Stimulated activated CD4-positive, alpha-beta T cell treated with anti-CD3 and anti-CD28 coated beads, Interleukin-1b, Interleukin-23, amount 100 ng/mL, for 24 hours (primary cell): ENCODE data around the gene LHX3.

ENCODE experiments used
- DNase-seq, 4 experiments: peaks; one replicate each; pipeline ENCODE4 v3.0.0-alpha.2; 2020; ENCODE audit warnings: low read depth in 4 of 4, low spot score in 1 of 4

Gene LHX3

DNA sequence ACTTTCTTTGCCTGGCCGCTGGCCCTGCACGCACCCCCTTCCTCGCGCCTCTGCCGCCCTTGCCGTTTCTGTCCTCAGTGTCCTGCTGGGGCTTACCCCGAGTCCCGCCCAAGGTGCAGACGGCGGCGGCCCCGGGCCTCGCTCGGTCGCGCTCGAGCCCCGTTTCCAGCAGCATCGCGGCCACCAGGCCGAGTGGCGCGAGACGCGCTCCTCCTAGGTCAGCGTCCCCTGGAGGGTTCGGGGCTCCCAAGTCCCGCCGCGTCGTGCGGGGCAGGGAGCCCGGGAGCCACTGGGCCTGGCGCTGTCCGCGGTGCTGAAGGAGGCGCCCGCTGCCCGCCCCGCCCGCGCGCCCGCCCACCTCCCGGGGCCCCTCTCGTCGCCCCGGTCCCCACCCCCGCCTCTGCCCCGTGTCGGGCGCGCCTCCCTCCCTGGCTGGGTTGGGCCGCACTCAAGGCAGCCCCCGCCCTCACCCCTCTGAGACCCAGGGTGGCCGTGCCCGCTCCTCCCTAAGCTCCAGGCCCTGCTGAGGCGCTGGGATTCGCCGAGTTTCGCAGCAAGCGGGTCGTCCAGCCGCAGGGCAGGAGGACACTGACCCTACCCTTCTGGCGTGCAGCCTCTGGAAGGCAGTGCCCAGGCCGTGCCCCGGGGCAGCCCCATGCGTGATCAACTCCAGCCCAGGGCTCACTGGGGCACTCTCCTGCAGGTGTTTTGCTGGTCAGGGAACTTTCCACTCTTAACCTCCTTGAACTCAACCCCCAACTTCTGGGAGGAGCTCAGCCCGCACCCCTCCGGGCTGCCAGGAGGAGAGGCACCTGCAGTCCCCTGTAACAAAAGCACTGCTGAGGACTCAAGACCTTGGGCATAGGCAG, at the start of gene LHX3:
TSS of gene LHX3 (minus strand) at position 291 of the 869 bp plus-strand sequence. CDS start at position 175, 116 bp downstream.
- DNase-seq, result no peak

DNA sequence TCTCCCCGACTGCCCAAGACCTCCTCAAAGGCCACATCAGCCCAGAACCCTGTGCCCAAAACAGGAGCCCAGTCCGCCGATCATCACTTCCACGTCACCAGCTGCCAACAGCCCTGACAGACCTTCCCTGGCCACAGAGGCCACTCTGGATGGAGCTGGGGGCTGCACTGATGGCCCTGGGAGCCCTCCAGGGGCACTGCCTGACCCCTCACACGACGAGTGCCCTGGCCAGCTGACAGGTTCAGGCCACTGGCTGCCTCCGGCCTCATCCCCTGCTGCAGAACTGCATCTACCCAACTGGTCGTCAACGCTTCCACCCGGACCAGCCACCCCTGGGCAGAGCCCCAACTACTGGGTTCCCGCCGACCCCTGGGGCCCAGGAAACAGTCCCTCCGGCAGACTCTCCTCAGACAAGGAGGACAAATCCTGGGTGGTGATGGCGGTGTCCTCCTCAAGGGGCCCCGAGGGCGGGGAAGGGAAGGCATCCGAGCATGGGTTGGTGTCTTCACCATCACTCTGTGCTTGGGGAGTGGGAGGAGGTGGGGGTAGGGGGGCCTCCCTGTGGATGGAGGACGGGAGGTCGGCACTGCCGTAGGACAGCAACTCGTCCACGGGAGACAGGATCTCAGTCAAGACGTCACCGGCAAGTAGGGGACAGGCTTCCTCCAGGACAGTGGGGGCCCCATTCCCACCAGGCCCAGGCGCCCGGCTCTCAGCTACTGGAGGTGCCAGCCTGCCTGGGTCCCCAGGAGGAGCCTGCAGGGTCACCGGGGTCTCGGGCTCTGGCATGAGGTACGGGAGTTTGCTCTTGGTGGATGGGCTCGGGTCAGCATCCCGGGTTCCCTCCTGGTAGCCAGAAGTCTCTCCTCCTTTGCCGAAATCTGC, 48.6 kb upstream of the LHX3 start:
- DNase-seq, result no peak

DNA sequence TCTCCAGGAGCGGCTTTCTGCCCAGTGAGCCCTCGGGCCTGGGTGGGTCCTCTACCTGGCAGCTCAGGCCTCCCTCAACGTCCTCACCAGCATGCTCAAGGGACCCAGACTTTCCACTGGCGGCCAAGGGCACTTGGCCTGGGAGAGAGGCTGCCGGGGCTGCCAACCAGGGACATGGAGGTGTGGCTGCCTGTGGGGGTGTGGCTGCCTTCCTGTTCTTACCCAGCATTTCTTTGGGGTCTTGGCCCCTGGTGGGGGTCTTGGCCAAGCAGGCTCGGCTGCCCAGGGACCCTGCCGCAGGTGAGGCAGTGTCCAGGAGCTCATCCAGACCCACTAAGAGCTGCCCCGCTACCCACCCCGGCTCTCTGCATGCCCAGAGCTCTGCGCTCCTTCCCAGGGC, 47.9 kb upstream of the LHX3 start:
- DNase-seq, result no peak

DNA sequence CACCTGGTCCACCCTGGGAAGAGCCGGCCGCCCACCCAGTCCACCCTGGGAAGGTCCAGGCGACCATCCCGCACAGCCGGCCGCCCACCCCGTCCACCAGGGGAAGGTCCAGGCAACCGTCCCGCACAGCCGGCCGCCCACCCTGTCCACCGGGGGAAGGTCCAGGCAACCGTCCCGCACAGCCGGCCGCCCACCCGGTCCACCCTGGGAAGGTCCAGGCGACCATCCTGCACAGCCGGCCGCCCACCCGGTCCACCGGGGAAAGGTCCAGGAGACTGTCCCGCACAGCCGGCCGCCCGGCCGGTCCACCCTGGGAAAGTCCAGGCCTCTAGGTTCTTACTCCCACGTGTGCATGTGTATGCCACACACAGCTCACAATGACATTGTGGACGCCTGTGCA, 47.4 kb upstream of the LHX3 start:
- no peak for DNase-seq

DNA sequence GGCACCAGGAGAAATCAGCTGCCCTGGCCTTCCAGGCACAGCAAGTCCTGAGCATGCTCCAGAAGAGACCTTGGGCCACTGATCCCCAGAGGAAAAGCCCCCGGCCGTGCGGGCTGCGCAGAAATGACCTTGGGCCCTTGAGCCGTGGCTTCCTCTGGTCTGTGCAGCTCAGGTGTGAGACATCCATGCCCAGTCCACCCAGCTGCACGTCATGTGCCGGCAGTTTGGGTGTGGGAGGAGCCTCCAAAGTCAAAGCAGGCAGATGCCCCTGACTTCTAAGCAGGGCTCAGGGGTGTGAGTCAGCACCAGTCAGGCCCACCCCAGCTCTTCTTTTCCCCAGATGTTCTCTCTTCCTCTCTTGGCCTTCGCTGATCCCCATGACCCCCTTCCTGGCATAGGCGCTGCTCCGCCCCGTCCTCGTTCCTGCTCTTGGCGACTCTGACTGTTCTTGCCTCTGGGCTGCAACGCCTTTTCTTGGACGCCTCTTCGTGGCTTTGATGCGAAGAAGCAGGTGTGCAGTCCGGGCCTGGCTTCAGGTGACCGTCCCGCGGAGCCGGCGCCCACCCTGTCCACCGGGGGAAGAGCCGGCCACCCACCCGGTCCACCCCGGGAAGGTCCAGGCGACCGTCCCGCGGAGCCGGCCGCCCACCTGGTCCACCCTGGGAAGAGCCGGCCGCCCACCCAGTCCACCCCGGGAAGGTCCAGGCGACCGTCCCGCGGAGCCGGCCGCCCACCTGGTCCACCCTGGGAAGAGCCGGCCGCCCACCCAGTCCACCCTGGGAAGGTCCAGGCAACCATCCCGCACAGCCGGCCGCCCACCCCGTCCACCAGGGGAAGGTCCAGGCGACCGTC, 46.6 kb upstream of the LHX3 start:
- DNase-seq, result no peak

DNA sequence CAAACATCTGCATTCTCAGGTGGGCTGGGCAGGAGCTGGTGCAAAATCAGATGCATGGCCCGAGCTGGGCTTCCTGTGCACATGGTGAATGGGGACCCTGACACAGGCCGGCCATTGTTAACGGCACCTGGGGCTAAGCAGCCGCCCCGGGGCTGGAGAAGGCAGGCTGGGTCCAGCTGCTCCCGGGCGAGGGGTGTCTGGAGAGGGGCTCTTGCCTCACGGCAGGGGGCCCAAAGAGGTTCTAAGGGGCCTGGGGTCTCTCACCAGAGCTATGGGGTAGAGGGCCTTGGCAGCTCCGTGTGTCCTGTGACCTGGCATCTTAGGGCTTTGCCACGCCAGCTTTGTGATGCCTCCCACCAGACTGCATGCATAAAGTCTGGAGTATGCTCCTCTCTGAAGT, 45.7 kb upstream of the LHX3 start:
- no peak for DNase-seq

DNA sequence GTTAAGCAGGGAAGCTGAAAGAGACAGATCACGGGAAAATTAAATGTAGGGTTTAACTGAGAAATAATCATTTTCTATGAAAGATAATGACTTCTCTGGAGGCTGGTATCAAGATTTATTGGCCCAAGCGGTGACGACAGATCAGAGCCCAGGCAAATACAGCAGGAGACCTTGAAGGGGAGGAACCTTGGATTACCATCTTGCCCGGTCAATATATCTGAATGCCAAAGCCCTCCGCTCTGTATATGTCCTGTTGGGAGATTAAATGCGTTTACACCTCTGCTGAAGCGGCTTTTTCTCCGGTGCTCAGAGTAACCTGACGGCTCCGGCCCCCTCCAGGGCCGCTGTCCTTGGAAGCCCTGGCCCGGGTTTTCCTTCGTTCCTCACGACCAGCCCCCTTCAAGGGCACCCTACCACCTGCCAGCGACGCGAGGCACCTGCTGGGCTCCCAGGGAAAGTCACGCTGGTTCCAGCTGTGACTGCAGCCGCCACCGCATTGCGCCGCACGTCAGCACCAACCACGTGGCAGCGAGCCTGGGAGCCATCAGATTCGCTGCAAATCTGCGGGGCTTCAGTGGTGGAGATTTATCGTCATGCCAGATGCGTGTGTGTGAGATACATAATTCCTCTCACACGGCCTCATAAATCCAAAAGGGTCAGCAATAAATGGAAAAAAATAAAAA, 45.1 kb upstream of the LHX3 start:
- DNase-seq, result no peak

DNA sequence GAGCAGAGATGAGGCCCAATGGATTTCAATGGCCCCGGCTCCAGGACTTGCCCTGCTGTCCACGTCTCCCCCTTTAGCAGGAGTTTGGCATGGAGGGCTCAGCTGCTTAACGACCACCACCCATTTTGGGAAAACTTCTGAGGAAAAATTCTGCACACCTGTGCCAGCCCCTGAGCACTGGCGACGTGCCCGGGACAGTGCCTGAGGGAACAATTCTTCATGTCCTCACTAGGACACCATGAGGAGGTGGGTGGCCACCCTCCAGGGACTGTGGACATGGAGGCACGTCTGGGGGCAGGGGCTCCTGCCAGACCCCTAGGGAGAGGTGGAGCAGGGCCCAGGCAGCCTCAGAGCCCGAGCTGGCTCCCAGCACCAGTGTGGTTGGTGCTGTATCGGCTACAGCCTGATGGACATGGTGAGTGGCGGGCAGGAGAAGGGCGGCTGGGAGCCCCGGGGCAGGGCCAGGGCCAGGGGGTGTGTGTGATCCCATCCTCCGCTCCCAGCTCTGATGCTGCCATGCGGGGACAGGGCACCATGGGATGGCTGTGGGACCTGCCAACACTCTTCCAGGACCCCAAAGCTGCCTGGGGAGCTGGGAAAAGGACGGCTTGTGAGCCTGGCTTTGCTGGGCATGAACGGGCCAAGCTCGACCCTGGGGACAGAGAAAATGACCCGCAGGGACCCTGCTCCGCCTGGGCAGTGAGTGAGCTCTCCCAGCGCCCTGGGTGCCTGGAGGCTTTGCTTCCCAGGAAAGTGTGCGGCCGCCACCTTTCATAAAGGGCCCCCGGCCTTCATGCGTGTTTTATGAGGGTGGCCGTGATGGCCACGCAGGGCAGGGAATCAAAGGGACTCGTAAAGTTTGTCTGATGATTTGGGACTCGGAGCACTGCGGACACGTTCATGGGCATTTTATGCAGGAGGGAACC, 44.3 kb upstream of the LHX3 start:
- no peak for DNase-seq

DNA sequence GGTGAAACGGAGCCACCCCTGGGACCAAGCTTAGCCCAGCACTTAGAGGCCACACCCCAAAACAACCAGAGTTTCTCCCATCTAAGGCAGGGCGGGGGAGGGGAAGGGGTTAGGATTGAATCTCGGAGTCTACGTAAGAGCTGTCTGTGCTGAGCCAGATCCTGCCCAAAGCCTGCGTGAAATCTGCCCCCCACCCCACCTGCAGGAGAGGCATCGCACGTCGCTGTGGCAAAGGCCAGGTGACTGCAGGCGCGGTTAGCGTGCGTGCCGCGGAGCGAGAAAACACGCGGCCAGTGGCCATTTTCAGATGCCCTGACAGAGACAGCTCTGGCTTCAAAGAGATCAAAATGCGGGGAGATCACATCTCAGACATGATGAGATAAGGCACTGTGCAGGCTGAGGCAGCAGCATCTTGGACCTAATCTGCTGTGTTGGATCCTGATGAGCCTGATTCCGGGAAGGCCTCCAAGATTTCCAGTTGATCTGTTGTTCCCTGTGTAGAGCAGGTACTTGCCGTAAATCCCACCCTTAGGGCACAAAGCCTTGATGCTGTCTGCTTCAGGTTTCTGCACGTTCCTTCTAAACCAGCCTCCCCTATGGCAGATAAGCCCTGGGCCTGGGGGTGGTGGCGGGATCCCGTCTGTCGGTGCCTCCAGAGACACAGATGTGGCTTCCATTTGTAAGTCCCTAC, 43.2 kb upstream of the LHX3 start:
- no peak for DNase-seq

DNA sequence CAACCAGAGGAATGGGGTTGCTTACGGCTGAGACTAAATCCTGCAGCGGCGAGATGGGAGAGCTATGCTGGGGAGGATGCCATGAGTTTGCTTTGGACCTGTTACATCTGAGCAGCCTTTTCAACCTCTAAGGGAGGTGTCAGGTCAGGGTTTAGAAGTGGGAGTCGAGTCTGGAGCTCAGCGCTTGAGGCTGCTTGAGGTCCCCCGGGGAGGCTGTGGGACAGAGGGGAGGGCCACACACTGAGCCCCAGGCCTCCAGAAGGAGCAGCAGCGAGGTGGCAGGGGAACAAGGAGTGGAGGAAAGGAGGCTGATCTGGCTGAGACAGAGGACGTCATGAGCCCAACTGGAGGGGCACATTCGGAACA, 42.6 kb upstream of the LHX3 start:
- DNase-seq, result no peak

DNA sequence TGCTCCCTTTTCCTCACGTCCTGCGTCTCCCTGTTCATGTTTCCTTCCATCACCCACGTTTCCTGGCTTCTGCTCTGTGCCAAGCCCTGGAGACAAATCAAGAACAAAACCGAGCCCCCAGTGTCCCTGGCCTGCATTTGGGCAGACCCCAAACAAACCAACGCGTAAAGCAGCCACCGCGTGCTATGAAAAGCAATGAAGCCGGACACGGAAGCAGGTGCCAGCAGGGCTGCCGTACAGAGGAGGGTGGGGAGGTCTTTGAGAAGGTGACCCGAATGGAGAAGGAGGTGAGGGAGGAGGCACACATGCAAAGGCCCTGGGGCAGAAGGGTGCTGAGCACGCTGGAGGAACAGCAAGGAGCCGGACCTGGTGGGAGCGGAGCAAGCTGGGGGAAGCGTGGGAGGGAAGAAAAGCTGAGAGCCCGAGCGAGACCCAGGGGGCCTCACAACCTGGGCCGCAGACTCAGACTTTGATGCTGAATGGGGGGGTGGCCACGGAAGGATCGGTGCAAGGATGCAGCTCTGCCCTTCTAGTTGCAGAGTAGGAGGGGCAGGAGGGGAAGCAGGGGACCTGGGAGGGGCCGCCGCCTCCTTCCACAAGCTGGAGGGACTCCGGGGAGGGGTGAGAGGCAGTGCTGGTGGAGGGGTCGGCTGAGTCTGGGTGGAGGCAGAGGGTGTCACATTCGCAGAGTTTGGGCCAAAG, 42.1 kb upstream of the LHX3 start:
- DNase-seq, result no peak

DNA sequence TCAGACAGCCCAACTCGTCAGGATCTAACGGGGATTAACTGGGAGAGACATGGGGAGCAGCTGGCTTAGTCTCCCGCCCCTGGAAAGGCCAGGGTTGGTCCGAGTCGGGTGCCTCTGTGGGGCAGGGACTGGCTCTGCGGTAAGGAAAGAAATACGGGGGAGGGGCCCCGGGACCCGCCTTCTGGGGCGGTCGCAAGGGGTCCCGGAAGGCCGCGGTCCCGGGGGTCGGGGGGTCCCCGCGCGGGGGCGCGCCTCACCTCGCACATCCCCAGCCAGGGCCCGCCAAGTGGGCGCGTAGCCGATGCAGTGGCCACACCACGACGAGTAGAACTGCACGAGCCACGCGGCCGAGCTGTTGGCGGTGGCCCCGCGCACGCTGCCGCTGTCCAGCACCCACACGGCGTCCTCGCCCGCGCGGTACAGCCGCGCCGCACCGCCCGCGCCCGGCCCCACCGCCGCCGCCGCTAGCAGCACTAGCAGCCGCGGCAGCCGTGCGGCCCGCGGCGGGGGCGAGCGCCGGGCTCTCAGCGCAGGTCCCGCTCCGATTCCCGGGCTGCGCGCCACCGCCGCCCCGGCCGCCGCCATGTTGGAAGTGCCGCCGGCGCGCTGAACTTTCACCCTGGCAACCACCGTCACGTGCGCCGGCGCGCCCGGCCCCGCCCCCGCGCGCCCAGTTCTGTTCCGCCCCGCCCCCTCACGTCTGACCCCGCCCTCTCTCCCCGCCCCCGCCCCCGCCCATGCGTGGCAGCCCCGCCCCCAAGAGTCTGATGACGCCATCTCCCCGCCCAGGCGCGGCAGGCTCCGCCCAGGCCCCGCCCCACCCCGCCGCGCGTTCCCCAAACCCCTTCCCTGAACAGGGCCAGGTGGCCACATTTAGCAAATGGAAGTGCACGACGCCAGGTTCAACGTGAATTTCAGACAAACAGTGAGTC, 40.6 kb upstream of the LHX3 start, which contains the start of gene QSOX2:
TSS of gene QSOX2 (minus strand) at position 594 of the 932 bp plus-strand sequence. CDS start at position 585, 9 bp downstream.
- DNase-seq, result peak; percentile 72 to 90 (median 74)

DNA sequence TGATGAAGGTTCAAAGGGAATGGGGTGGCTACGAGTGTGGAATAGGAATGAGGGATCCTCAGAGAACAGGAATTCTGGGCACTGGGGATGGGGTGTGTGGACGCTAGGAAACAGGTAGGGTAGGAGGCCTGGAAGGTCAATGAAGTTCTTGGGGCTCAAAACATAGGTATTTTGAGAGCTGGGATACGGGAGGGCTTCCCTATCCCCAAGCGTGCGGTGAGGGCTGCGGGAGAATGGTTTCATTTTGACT, 40.0 kb upstream of the LHX3 start:
- DNase-seq, result no peak

DNA sequence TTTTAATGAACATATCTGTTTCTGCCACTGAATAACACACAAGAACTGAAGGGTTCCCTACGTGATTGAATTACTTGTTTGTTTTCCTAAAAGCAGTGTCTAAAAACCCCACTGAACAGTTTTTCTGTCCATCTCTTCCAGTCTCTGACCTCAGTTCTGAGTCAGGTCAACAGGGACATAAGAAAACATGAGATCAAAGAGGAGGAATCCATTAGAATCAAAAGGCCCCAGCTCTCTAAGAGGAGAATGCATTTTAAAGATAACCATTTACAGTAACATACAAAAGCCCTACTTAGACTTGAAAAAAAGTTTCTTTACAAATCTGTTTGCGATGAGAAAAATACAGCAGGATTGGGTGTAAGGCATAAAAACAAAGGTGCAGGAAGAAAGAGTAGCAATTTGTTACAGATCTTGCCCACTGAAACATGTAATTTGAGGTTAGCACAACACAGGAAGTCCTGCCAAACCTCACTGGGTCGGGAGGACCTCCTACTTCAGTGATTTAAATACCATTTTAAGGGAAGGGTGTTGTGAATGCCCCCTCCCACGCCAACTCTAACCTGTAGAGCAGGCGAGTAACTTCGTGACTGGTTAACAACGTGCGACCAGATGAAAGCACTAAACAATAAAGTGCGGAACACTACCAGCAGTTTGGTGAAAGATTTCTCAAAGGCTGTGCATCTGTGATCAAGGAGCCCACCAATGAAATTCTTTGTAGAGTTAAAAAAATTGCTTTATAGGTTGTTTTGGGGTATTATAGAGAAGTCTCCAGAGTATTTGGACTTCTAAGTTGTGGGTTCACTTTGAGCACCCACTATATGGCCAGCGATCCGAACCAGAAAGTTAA, 39.4 kb upstream of the LHX3 start:
- peak; percentile 31 to 57 (median 40) for DNase-seq

DNA sequence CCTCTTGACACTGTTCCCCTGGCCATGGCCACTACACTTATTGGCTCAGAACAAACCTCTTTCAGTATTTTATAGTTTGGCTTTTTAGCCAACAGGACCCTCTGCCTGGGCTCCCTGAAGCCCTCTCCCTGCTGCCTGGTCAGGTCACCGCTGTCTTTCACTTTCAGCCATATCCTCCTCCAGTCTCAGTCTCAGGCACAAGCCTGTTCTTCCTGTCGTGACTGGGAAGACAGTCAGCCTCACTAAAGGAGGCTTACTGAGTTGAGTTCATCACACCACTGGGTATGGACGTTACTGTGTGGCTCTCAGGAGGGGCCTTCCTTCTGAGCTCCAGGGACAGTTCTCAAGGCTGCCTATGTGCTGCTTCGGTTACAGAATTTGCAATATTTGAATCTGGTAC, 38.7 kb upstream of the LHX3 start:
- DNase-seq, result no peak

DNA sequence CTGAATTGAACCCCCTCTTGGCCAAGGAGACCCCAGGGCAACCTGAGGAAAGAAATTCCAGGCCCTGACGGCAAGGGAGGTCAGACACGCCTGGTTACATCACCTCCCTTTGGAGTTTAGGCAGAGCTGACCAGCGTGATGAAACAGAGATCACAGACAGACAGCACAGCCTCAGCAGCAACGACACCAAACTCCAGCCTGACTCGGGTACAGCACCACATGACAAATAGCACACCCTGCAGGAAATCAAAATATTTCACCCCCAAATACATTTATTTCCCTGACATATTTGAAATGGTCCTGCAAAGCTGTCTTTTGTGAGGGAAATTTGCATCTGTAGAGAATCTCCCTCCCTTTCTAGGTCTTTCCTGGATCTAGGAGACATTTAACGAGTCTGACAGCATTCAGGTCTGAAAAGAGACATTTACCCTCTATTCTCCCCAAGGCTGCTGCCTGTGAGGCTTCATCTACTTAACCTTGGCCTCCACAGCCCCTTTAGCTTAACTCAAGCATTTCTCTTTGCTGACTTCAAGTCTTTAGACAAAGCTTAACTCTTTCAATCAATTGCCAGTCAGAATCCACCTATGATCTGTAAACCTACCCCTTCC, 38.1 kb upstream of the LHX3 start:
- no peak for DNase-seq
